Measurements from ENCODE around the gene RSPH1. TPM values are rescaled to one million over a fixed set of nuclear protein-coding genes. Genes with fewer than 3 reads are reported as not detected.

Gene RSPH1
- total RNA-seq, 1 experiment from 2014 or later = 0.51 TPM

- DNase-seq = no peak
These were observed 43.4 kb downstream of the RSPH1 start for GRCh38 chr21:42452401-42453223.

GRCh38 chr21:42451941-42452340 is 44.1 kb downstream of the RSPH1 start:
- Histone ChIP-seq H3F3A (ENCODE audit: low read length, unreplicated experiment) (no peaks in the 10 kb centered on the region), H3K9ac (ENCODE audit: low read length) (no peak overlapping the region), H4K20me1 (ENCODE audit: low read length) (no peaks in the 10 kb centered on the region), H3K4me3 (ENCODE audit: low read length) (no peak overlapping the region), H3K27me3 (ENCODE audit: low read length) (no peaks in the 10 kb centered on the region), H3K4me2 (ENCODE audit: low read length) (no peak overlapping the region), H2AFZ (ENCODE audit: low read length) (no peak overlapping the region), H3K27ac (ENCODE audit: low read length) (no peak overlapping the region), H3K79me2 (ENCODE audit: low read length) (no peaks in the 10 kb centered on the region), H3K36me3 (ENCODE audit: low read depth, low read length) (no peaks in the 10 kb centered on the region), H3K9me2 (replicated peaks; ENCODE audit: low read length) (no peaks in the 10 kb centered on the region), H3K9me3 (ENCODE audit: low read length) (no peaks in the 10 kb centered on the region), H3K4me1 (ENCODE audit: insufficient read depth, low read length) (peaks cover 3% of the 10 kb centered on the region)
- no peak for DNase-seq
- CTCF ChIA-PET = no interaction called here
- TF ChIP-seq EZH2 (IDR thresholded peaks at IDR 0.05; ENCODE audit: low read length, unreplicated experiment) (no peak), CTCF (conservative IDR thresholded peaks at IDR 0.05; ENCODE audit: low read depth, low read length) (no peak), EZH2phosphoT487 (IDR thresholded peaks at IDR 0.05; ENCODE audit: borderline replicate concordance, low read length) (no peak)
- POLR2A ChIA-PET (ENCODE audit: unreplicated experiment) = no interaction called here
- no TSS peak for BruUV-seq (replicated peaks)
- intact Hi-C loops (cut with micrococcal nuclease) = no loop called here
- ATAC-seq = no peak

More at GRCh38 chr21:42452401-42453223, 43.4 kb downstream of the RSPH1 start:
- ChIA-PET CTCF (no interaction called here), POLR2A (ENCODE audit: unreplicated experiment) (no interaction called here)
- no peak for ATAC-seq
- H3K79me2 ChIP-seq (ENCODE audit: low read length) = no peaks in the 10 kb centered on the region
- peaks cover 3% of the 10 kb centered on the region for H3K4me1 ChIP-seq (ENCODE audit: insufficient read depth, low read length)
- TF ChIP-seq EZH2 (IDR thresholded peaks at IDR 0.05; ENCODE audit: low read length, unreplicated experiment) (no peak), CTCF (conservative IDR thresholded peaks at IDR 0.05; ENCODE audit: low read depth, low read length) (no peak), EZH2phosphoT487 (IDR thresholded peaks at IDR 0.05; ENCODE audit: borderline replicate concordance, low read length) (no peak)
- BruUV-seq (replicated peaks) = no TSS peak
- H3K9ac ChIP-seq (ENCODE audit: low read length) = no peak overlapping the region
- no peaks in the 10 kb centered on the region for H3K36me3 ChIP-seq (ENCODE audit: low read depth, low read length)
- intact Hi-C loops (cut with micrococcal nuclease) = no loop called here
- no peaks in the 10 kb centered on the region for H3F3A ChIP-seq (ENCODE audit: low read length, unreplicated experiment)
- no peak overlapping the region for H3K4me2 ChIP-seq (ENCODE audit: low read length)
- no peak overlapping the region for H3K4me3 ChIP-seq (ENCODE audit: low read length)
- no peaks in the 10 kb centered on the region for H3K9me3 ChIP-seq (ENCODE audit: low read length)
- H4K20me1 ChIP-seq (ENCODE audit: low read length) = no peaks in the 10 kb centered on the region
- H3K27me3 ChIP-seq (ENCODE audit: low read length) = no peaks in the 10 kb centered on the region
- no peaks in the 10 kb centered on the region for H3K9me2 ChIP-seq (replicated peaks; ENCODE audit: low read length)
- H3K27ac ChIP-seq (ENCODE audit: low read length) = no peak overlapping the region
- no peak overlapping the region for H2AFZ ChIP-seq (ENCODE audit: low read length)

GRCh38 chr21:42448686-42449085 is 47.3 kb downstream of the RSPH1 start:
- Histone ChIP-seq H3F3A (ENCODE audit: low read length, unreplicated experiment) (no peaks in the 10 kb centered on the region), H3K4me3 (ENCODE audit: low read length) (no peak overlapping the region), H3K9ac (ENCODE audit: low read length) (no peak overlapping the region), H3K79me2 (ENCODE audit: low read length) (no peaks in the 10 kb centered on the region), H4K20me1 (ENCODE audit: low read length) (no peaks in the 10 kb centered on the region), H3K36me3 (ENCODE audit: low read depth, low read length) (no peaks in the 10 kb centered on the region), H3K4me1 (ENCODE audit: insufficient read depth, low read length) (peaks cover 3% of the 10 kb centered on the region; the same call in 1 of the 2 replicates), H3K9me3 (ENCODE audit: low read length) (no peaks in the 10 kb centered on the region), H3K27ac (ENCODE audit: low read length) (no peak overlapping the region), H3K4me2 (ENCODE audit: low read length) (no peak overlapping the region), H3K9me2 (replicated peaks; ENCODE audit: low read length) (no peaks in the 10 kb centered on the region), H3K27me3 (ENCODE audit: low read length) (no peaks in the 10 kb centered on the region), H2AFZ (ENCODE audit: low read length) (no peak overlapping the region)
- ATAC-seq (no peak), DNase-seq (no peak)
- no TSS peak for BruUV-seq (replicated peaks)
- no peak for TF ChIP-seq EZH2phosphoT487 (IDR thresholded peaks at IDR 0.05; ENCODE audit: borderline replicate concordance, low read length)
- no peak for TF ChIP-seq CTCF (conservative IDR thresholded peaks at IDR 0.05; ENCODE audit: low read depth, low read length)
- no peak for TF ChIP-seq EZH2 (IDR thresholded peaks at IDR 0.05; ENCODE audit: low read length, unreplicated experiment)
- intact Hi-C loops (cut with micrococcal nuclease) = no loop called here
- ChIA-PET POLR2A (ENCODE audit: unreplicated experiment) (no interaction called here), CTCF (interaction anchor here (0.9 kb wide), 1 partner anchor 67 kb away, joined by 5 read pairs; no protein-coding TSS in a partner anchor)
